Fibroblast of skin of back (primary cell): ENCODE results near the gene RAB26.
"Not testable (repeated sequence)": the region's sequence is repeated elsewhere in the genome, so short reads cannot be mapped to it uniquely, and the experiment has no call there.

Experiments used
- DNase-seq: peaks from one replicate; pipeline ENCODE4 v3.0.0-alpha.2; 2013

The RAB26 gene

GRCh38 chr16:2199095-2199494 lies 50.7 kb downstream of the RAB26 start:
- DNase-seq = no peak

- no peak for DNase-seq
Measured at GRCh38 chr16:2199621-2200139, 51.3 kb downstream of the RAB26 start.

GRCh38 chr16:2200313-2200712 lies 51.9 kb downstream of the RAB26 start:
- no peak for DNase-seq

GRCh38 chr16:2203119-2203688 lies 54.8 kb downstream of the RAB26 start:
- not testable (repeated sequence) for DNase-seq
